ENCODE results near the gene SLAIN2.

Gene SLAIN2

GRCh38 chr4:48361012-48361400 lies 19.7 kb downstream of the SLAIN2 start:
- no peaks in the 10 kb centered on the region for H3K36me3 ChIP-seq (ENCODE audit: control insufficient read depth, low read length)
- peaks cover 3% of the 10 kb centered on the region; the same call in 1 of the 2 replicates for H3F3A ChIP-seq (ENCODE audit: control insufficient read depth, insufficient read depth)
- no peaks in the 10 kb centered on the region for H3K4me1 ChIP-seq (ENCODE audit: control insufficient read depth, low read length)
- no peak for TF ChIP-seq CTCF (IDR thresholded peaks at IDR 0.05; ENCODE audit: low read depth, low read length, poor library complexity, severe bottlenecking)
- no peak for TF ChIP-seq EZH2phosphoT487 (IDR thresholded peaks at IDR 0.05; ENCODE audit: borderline replicate concordance, low read length)
- H3K4me2 ChIP-seq (ENCODE audit: low read length) = no peak overlapping the region
- no peaks in the 10 kb centered on the region for H4K20me1 ChIP-seq (ENCODE audit: control insufficient read depth, insufficient read depth, low read depth, low read length)
- no peak overlapping the region for H3K27ac ChIP-seq (ENCODE audit: low read depth, low read length)
- H3K9me3 ChIP-seq (ENCODE audit: control insufficient read depth, insufficient read depth, low read length) = no peaks in the 10 kb centered on the region
- no peak overlapping the region for H3K4me3 ChIP-seq (ENCODE audit: low read length)
- no peaks in the 10 kb centered on the region for H3K27me3 ChIP-seq (ENCODE audit: control insufficient read depth, low read length)
- peaks cover 39% of the 10 kb centered on the region for H3K79me2 ChIP-seq (ENCODE audit: control insufficient read depth, low read length)
- no peaks in the 10 kb centered on the region for H3K9me2 ChIP-seq (replicated peaks; ENCODE audit: control insufficient read depth, low read length)

GRCh38 chr4:48366611-48367010 lies 25.3 kb downstream of the SLAIN2 start:
- no peaks in the 10 kb centered on the region for H3K9me3 ChIP-seq (ENCODE audit: control insufficient read depth, insufficient read depth, low read length)
- H3K27ac ChIP-seq (ENCODE audit: low read depth, low read length) = no peak overlapping the region
- H3K27me3 ChIP-seq (ENCODE audit: control insufficient read depth, low read length) = no peaks in the 10 kb centered on the region
- H3K9me2 ChIP-seq (replicated peaks; ENCODE audit: control insufficient read depth, low read length) = no peaks in the 10 kb centered on the region
- peaks cover 52% of the 10 kb centered on the region for H3K79me2 ChIP-seq (ENCODE audit: control insufficient read depth, low read length)
- TF ChIP-seq CTCF (IDR thresholded peaks at IDR 0.05; ENCODE audit: low read depth, low read length, poor library complexity, severe bottlenecking) (no peak), EZH2phosphoT487 (IDR thresholded peaks at IDR 0.05; ENCODE audit: borderline replicate concordance, low read length) (no peak)
- 0 out of 2 replicates have a peak, but pooled peaks cover 4% of the 10 kb centered on the region for H3K36me3 ChIP-seq (ENCODE audit: control insufficient read depth, low read length)
- H3K4me2 ChIP-seq (ENCODE audit: low read length) = no peak overlapping the region
- peaks cover 28% of the 10 kb centered on the region for H3K4me1 ChIP-seq (ENCODE audit: control insufficient read depth, low read length)
- H3F3A ChIP-seq (ENCODE audit: control insufficient read depth, insufficient read depth) = no peaks in the 10 kb centered on the region
- H4K20me1 ChIP-seq (ENCODE audit: control insufficient read depth, insufficient read depth, low read depth, low read length) = no peaks in the 10 kb centered on the region
- no peak overlapping the region for H3K4me3 ChIP-seq (ENCODE audit: low read length)

DNA sequence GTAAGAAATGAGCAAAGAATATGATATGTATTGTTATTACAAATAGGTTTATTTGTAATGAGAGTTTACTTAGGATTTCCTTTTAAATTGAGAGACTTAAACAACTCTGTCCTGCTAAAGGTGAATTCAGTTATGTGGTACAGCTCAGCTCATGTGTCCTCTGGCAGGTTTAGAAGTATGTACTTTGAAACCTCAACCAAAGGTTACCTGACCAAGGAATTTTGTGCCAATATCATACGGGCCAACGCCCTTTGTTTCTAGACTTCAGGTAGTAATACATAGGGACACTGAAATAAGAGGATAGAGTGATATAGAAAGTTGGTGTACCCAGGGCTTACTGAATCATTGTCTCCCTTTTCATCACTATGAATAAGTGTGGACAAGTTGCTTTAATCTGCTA lies 25.7 kb downstream of the SLAIN2 start:
- no peak overlapping the region for H3K4me2 ChIP-seq (ENCODE audit: low read length)
- TF ChIP-seq CTCF (IDR thresholded peaks at IDR 0.05; ENCODE audit: low read depth, low read length, poor library complexity, severe bottlenecking) (no peak), EZH2phosphoT487 (IDR thresholded peaks at IDR 0.05; ENCODE audit: borderline replicate concordance, low read length) (no peak)
- no peak overlapping the region for H3K4me3 ChIP-seq (ENCODE audit: low read length)
- H3K4me1 ChIP-seq (ENCODE audit: control insufficient read depth, low read length) = peaks cover 28% of the 10 kb centered on the region
- peaks cover 49% of the 10 kb centered on the region for H3K79me2 ChIP-seq (ENCODE audit: control insufficient read depth, low read length)
- H3K9me2 ChIP-seq (replicated peaks; ENCODE audit: control insufficient read depth, low read length) = no peaks in the 10 kb centered on the region
- H3K27me3 ChIP-seq (ENCODE audit: control insufficient read depth, low read length) = no peaks in the 10 kb centered on the region
- no peaks in the 10 kb centered on the region for H4K20me1 ChIP-seq (ENCODE audit: control insufficient read depth, insufficient read depth, low read depth, low read length)
- no peak overlapping the region for H3K27ac ChIP-seq (ENCODE audit: low read depth, low read length)
- 0 out of 2 replicates have a peak, but pooled peaks cover 4% of the 10 kb centered on the region for H3K36me3 ChIP-seq (ENCODE audit: control insufficient read depth, low read length)
- H3F3A ChIP-seq (ENCODE audit: control insufficient read depth, insufficient read depth) = no peaks in the 10 kb centered on the region
- no peaks in the 10 kb centered on the region for H3K9me3 ChIP-seq (ENCODE audit: control insufficient read depth, insufficient read depth, low read length)
